Measurements from ENCODE around the gene SYNPR. TPM values are rescaled to one million over a fixed set of nuclear protein-coding genes. Genes with fewer than 3 reads are reported as not detected.

SYNPR gene
- total RNA-seq, 1 experiment from 2014 or later, result not detected

GRCh38 chr3:63384382-63384781 is 106.3 kb downstream of the SYNPR start:
- DNase-seq (ENCODE audit: low spot score), result no peak

- no peak for DNase-seq (ENCODE audit: low spot score)
Observed at GRCh38 chr3:63385629-63386028, 107.5 kb downstream of the SYNPR start.

- DNase-seq (ENCODE audit: low spot score), result no peak
Observed at GRCh38 chr3:63386568-63386967, 108.5 kb downstream of the SYNPR start.

GRCh38 chr3:63387568-63387967 is 109.5 kb downstream of the SYNPR start:
- DNase-seq (ENCODE audit: low spot score), result no peak

GRCh38 chr3:63390710-63391230 is 112.7 kb downstream of the SYNPR start:
- DNase-seq (ENCODE audit: low spot score), result no peak

GRCh38 chr3:63395960-63396359 is 117.9 kb downstream of the SYNPR start:
- no peak for DNase-seq (ENCODE audit: low spot score)

- no peak for DNase-seq (ENCODE audit: low spot score)
Observed at GRCh38 chr3:63400246-63400860, 122.2 kb downstream of the SYNPR start.

GRCh38 chr3:63405882-63406281 is 127.8 kb downstream of the SYNPR start:
- no peak for DNase-seq (ENCODE audit: low spot score)

- no peak for DNase-seq (ENCODE audit: low spot score)
Observed at GRCh38 chr3:63413523-63413922, 135.4 kb downstream of the SYNPR start.

- DNase-seq (ENCODE audit: low spot score), result no peak
Observed at GRCh38 chr3:63414607-63415006, 136.5 kb downstream of the SYNPR start.

GRCh38 chr3:63429905-63430304 is 151.8 kb downstream of the SYNPR start:
- no peak for DNase-seq (ENCODE audit: low spot score)

GRCh38 chr3:63430875-63431274 is 152.8 kb downstream of the SYNPR start:
- no peak for DNase-seq (ENCODE audit: low spot score)

- DNase-seq (ENCODE audit: low spot score), result no peak
Observed at GRCh38 chr3:63437858-63438257, 159.8 kb downstream of the SYNPR start.

- DNase-seq (ENCODE audit: low spot score), result no peak
Observed at GRCh38 chr3:63438826-63439371, 160.8 kb downstream of the SYNPR start.

- peak; percentile 31 for DNase-seq (ENCODE audit: low spot score)
Observed at GRCh38 chr3:63441262-63441661, 163.2 kb downstream of the SYNPR start.

GRCh38 chr3:63442918-63443317 is 164.8 kb downstream of the SYNPR start:
- no peak for DNase-seq (ENCODE audit: low spot score)

- DNase-seq (ENCODE audit: low spot score), result peak; percentile 22
Observed at GRCh38 chr3:63450023-63450422, 171.9 kb downstream of the SYNPR start.

GRCh38 chr3:63450634-63451363 is 172.7 kb downstream of the SYNPR start:
- DNase-seq (ENCODE audit: low spot score), result peak; percentile 33

- DNase-seq (ENCODE audit: low spot score), result no peak
Observed at GRCh38 chr3:63456901-63457300, 178.8 kb downstream of the SYNPR start.

- DNase-seq (ENCODE audit: low spot score), result no peak
Observed at GRCh38 chr3:63458405-63458804, 180.3 kb downstream of the SYNPR start.

- DNase-seq (ENCODE audit: low spot score), result no peak
Observed at GRCh38 chr3:63462732-63463131, 184.6 kb downstream of the SYNPR start.

- peak; percentile 5 for DNase-seq (ENCODE audit: low spot score)
Observed at GRCh38 chr3:63467392-63467791, 189.3 kb downstream of the SYNPR start.

- no peak for DNase-seq (ENCODE audit: low spot score)
Observed at GRCh38 chr3:63470745-63471144, 192.6 kb downstream of the SYNPR start.

All from HT-29 (cell line).